ENCODE measurements around the gene UGT1A10.

The UGT1A10 gene

GRCh38 chr2:233791151-233791882, 155.1 kb downstream of the UGT1A10 start:
- Mint-ChIP-seq H3K27ac (no peak overlapping the region), H3K4me3 (no peak overlapping the region), H3K36me3 (no peaks in the 10 kb centered on the region), H3K4me1 (no peaks in the 10 kb centered on the region), H3K9me3 (no peaks in the 10 kb centered on the region)
- no peak for ATAC-seq
- DNase-seq (ENCODE audit: low spot score in 2 of 2) = no peak

- no peaks in the 10 kb centered on the region for H3K9me3 Mint-ChIP-seq
- no peak overlapping the region for H3K27ac Mint-ChIP-seq
- H3K36me3 Mint-ChIP-seq = no peaks in the 10 kb centered on the region
- no peaks in the 10 kb centered on the region for H3K4me1 Mint-ChIP-seq
- no peak for ATAC-seq
- DNase-seq (ENCODE audit: low spot score in 2 of 2) = peak in 1 of 2 donors; percentile 34
- H3K4me3 Mint-ChIP-seq = no peak overlapping the region
These were observed 155.7 kb downstream of the UGT1A10 start for GRCh38 chr2:233791883-233792329.

- Mint-ChIP-seq H3K9me3 (no peaks in the 10 kb centered on the region), H3K4me3 (no peak overlapping the region), H3K27ac (no peak overlapping the region), H3K4me1 (no peaks in the 10 kb centered on the region), H3K36me3 (no peaks in the 10 kb centered on the region)
- no peak for DNase-seq (ENCODE audit: low spot score in 2 of 2)
- no peak for ATAC-seq
These were observed 156.5 kb downstream of the UGT1A10 start for GRCh38 chr2:233792720-233793119.

GRCh38 chr2:233793465-233794127, 157.3 kb downstream of the UGT1A10 start:
- Mint-ChIP-seq H3K27ac (no peak overlapping the region), H3K4me1 (no peaks in the 10 kb centered on the region), H3K4me3 (no peak overlapping the region), H3K9me3 (no peaks in the 10 kb centered on the region), H3K36me3 (no peaks in the 10 kb centered on the region)
- DNase-seq (ENCODE audit: low spot score in 2 of 2) (peak in 1 of 2 donors; percentile 28), ATAC-seq (no peak)

- Mint-ChIP-seq H3K4me1 (no peaks in the 10 kb centered on the region), H3K4me3 (no peak overlapping the region), H3K36me3 (no peaks in the 10 kb centered on the region), H3K9me3 (no peaks in the 10 kb centered on the region), H3K27ac (no peak overlapping the region)
- ATAC-seq = no peak
- DNase-seq (ENCODE audit: low spot score in 2 of 2) = peak in 1 of 2 donors; percentile 38
These were observed 157.9 kb downstream of the UGT1A10 start for GRCh38 chr2:233794128-233794658.

- Mint-ChIP-seq H3K4me1 (no peaks in the 10 kb centered on the region), H3K9me3 (no peaks in the 10 kb centered on the region), H3K36me3 (no peaks in the 10 kb centered on the region), H3K4me3 (no peak overlapping the region), H3K27ac (no peak overlapping the region)
- DNase-seq (ENCODE audit: low spot score in 2 of 2) (peak in 1 of 2 donors; percentile 38), ATAC-seq (no peak)
These were observed 159.5 kb downstream of the UGT1A10 start for GRCh38 chr2:233795735-233796171.

- H3K4me3 Mint-ChIP-seq = no peak overlapping the region
- no peaks in the 10 kb centered on the region for H3K9me3 Mint-ChIP-seq
- H3K36me3 Mint-ChIP-seq = no peaks in the 10 kb centered on the region
- DNase-seq (ENCODE audit: low spot score in 2 of 2) (peak in 1 of 2 donors; percentile 28), ATAC-seq (no peak)
- peaks cover 3% of the 10 kb centered on the region for H3K4me1 Mint-ChIP-seq
- H3K27ac Mint-ChIP-seq = no peak overlapping the region
These were observed 160.0 kb downstream of the UGT1A10 start for GRCh38 chr2:233796254-233796653.

GRCh38 chr2:233798335-233799086, 162.3 kb downstream of the UGT1A10 start:
- no peak overlapping the region for H3K27ac Mint-ChIP-seq

GRCh38 chr2:233799087-233799665, 162.9 kb downstream of the UGT1A10 start:
- no peak overlapping the region for H3K27ac Mint-ChIP-seq
- no peak for ATAC-seq
- H3K4me1 Mint-ChIP-seq = peaks cover 7% of the 10 kb centered on the region
- no peaks in the 10 kb centered on the region for H3K9me3 Mint-ChIP-seq
- no peak overlapping the region for H3K4me3 Mint-ChIP-seq
- H3K36me3 Mint-ChIP-seq = no peaks in the 10 kb centered on the region
- DNase-seq (ENCODE audit: low spot score in 2 of 2) = no peak

More at GRCh38 chr2:233798335-233799086, 162.3 kb downstream of the UGT1A10 start:
- no peak overlapping the region for H3K4me3 Mint-ChIP-seq
- H3K36me3 Mint-ChIP-seq = no peaks in the 10 kb centered on the region
- DNase-seq (ENCODE audit: low spot score in 2 of 2) (no peak), ATAC-seq (no peak)
- H3K4me1 Mint-ChIP-seq = peaks cover 7% of the 10 kb centered on the region
- H3K9me3 Mint-ChIP-seq = no peaks in the 10 kb centered on the region

- no peak overlapping the region for H3K27ac Mint-ChIP-seq
- no peak for DNase-seq (ENCODE audit: low spot score in 2 of 2)
- H3K9me3 Mint-ChIP-seq = no peaks in the 10 kb centered on the region
- ATAC-seq = no peak
- H3K4me1 Mint-ChIP-seq = peaks cover 7% of the 10 kb centered on the region
- no peak overlapping the region for H3K4me3 Mint-ChIP-seq
- no peaks in the 10 kb centered on the region for H3K36me3 Mint-ChIP-seq
These were observed 163.5 kb downstream of the UGT1A10 start for GRCh38 chr2:233799716-233800115.

- Mint-ChIP-seq H3K4me1 (peaks cover 7% of the 10 kb centered on the region), H3K4me3 (no peak overlapping the region), H3K27ac (no peak overlapping the region), H3K9me3 (no peaks in the 10 kb centered on the region), H3K36me3 (no peaks in the 10 kb centered on the region)
- DNase-seq (ENCODE audit: low spot score in 2 of 2) = no peak
- no peak for ATAC-seq
These were observed 164.0 kb downstream of the UGT1A10 start for GRCh38 chr2:233800208-233800607.

- H3K36me3 Mint-ChIP-seq = no peaks in the 10 kb centered on the region
- H3K4me3 Mint-ChIP-seq = no peak overlapping the region
- ATAC-seq = peak; percentile 78
- peaks cover 7% of the 10 kb centered on the region for H3K4me1 Mint-ChIP-seq
- H3K27ac Mint-ChIP-seq = no peak overlapping the region
- no peaks in the 10 kb centered on the region for H3K9me3 Mint-ChIP-seq
- peak in 1 of 2 donors; percentile 43 for DNase-seq (ENCODE audit: low spot score in 2 of 2)
These were observed 165.3 kb downstream of the UGT1A10 start for GRCh38 chr2:233801357-233802131.

- no peak for DNase-seq (ENCODE audit: low spot score in 2 of 2)
- H3K36me3 Mint-ChIP-seq = no peaks in the 10 kb centered on the region
- H3K27ac Mint-ChIP-seq = no peak overlapping the region
- no peaks in the 10 kb centered on the region for H3K9me3 Mint-ChIP-seq
- no peak for ATAC-seq
- H3K4me3 Mint-ChIP-seq = no peak overlapping the region
- H3K4me1 Mint-ChIP-seq = peaks cover 7% of the 10 kb centered on the region
These were observed 166.0 kb downstream of the UGT1A10 start for GRCh38 chr2:233802132-233802815.

Data from stimulated activated effector memory CD8-positive, alpha-beta T cell treated with anti-CD3 and anti-CD28 coated beads, Interleukin-12 subunit alpha, Interleukin-12 subunit beta, amount 100 ng/mL, for 72 hours (primary cell).